H1 (cell line): Measurements from ENCODE around the gene PIEZO1. TPM values are rescaled to one million over a fixed set of nuclear protein-coding genes. Genes with fewer than 3 reads are reported as not detected.

Source experiments
- ATF2 ChIP-seq: IDR thresholded peaks from 2 replicates; pipeline ENCODE4 v1.6.1; 2012; ENCODE audit warnings: low read length, inconsistent platforms
- polyA plus RNA-seq, 7 experiments: library from polyadenylated mRNA; depleted of rRNA in 3 of 7; stranded (reverse) in 5 of 7; unstranded in 2 of 7; fragments of >200 nt in 5 of 7; fragments of 200-250 nt in 2 of 7; gene quantifications; 1 replicate in 5 of 7; 2 replicates in 1 of 7; 4 replicates in 1 of 7; pipeline versions ENCODE4 v1.2.1 to v1.2.3, GENCODE V29; 2011 to 2013; ENCODE audit warnings: missing spikeins in 2 of 7, mixed read lengths in 2 of 7
- total RNA-seq: library from RNA; stranded (reverse); fragmentation: NEBNext Ultra II Directional; extraction: Animal tissue kit (Norgen Biotek cat#: 25700); gene quantifications from 2 replicates; pipeline ENCODE4 v1.2.1, GENCODE V29; 2021

The PIEZO1 gene
- total and polyA plus RNA-seq, 2 of the 8 experiments (the other 6 are each of a cell fraction or from before 2014, with no cell fraction given), result 42.3 to 67.5 TPM

- no peak for TF ChIP-seq ATF2
Observed at GRCh38 chr16:88741368-88741767, 43.7 kb downstream of the PIEZO1 start (continued).
